H1 (cell line): Measurements from ENCODE around the gene TSPAN3. TPM values are rescaled to one million over a fixed set of nuclear protein-coding genes. Genes with fewer than 3 reads are reported as not detected.

ENCODE experiments used
- CTCF ChIA-PET: fragments of 300-600 bp; sonication (Branson Sonifier 250); formaldehyde crosslinking; loops from one replicate; lab custom pipeline; 2021; ENCODE audit not compliant: partially characterized antibody; lab: Charles Lee
- POLR2A ChIA-PET: fragments of 300-600 bp; sonication (Branson Sonifier 250); formaldehyde crosslinking; loops from one replicate; lab custom pipeline; 2021; ENCODE audit warnings: inconsistent platforms; ENCODE audit not compliant: partially characterized antibody; lab: Charles Lee
- DNase-seq, 2 experiments: peaks; one replicate each; pipeline versions ENCODE4 v3.0.0 to v3.0.0-alpha.2; 2010 to 2022; ENCODE audit warnings: low spot score in 2 of 2, low read depth in 1 of 2, mixed read lengths in 1 of 2
- FAIRE-seq: peaks from 2 replicates; lab custom pipeline; 2011; peaks lifted over from hg19 to GRCh38; lab: Jason Lieb, UNC
- H2AFZ ChIP-seq: 2 replicates; pipeline ENCODE4 v1.8.1; 2012; ENCODE audit warnings: low read length, inconsistent platforms
- H2AK5ac ChIP-seq: 2 replicates; pipeline ENCODE4 v1.6.1; 2013; ENCODE audit warnings: low read depth, low read length
- H2BK120ac ChIP-seq: replicated peaks from 2 replicates; pipeline ENCODE3; 2013; ENCODE audit warnings: low read depth, low read length, inconsistent platforms
- H2BK12ac ChIP-seq: 2 replicates; pipeline ENCODE4 v1.6.1; 2013; ENCODE audit warnings: low read depth, low read length
- H2BK15ac ChIP-seq: 2 replicates; pipeline ENCODE4 v1.6.1; 2013; ENCODE audit warnings: low read length
- H2BK20ac ChIP-seq: 2 replicates; pipeline ENCODE4 v1.6.1; 2013; ENCODE audit warnings: low read length
- H2BK5ac ChIP-seq: 2 replicates; pipeline ENCODE4 v1.6.1; 2013; ENCODE audit warnings: low read depth, low read length
- H3K14ac ChIP-seq: 2 replicates; pipeline ENCODE4 v1.6.1; 2013; ENCODE audit warnings: inconsistent platforms; ENCODE audit not compliant: insufficient read length
- H3K18ac ChIP-seq: 2 replicates; pipeline ENCODE4 v1.6.1; 2013; ENCODE audit warnings: low read length; ENCODE audit errors: extremely low read depth
- H3K23ac ChIP-seq: 2 replicates; pipeline ENCODE4 v1.6.1; 2013; ENCODE audit warnings: inconsistent platforms; ENCODE audit not compliant: insufficient read length
- H3K23me2 ChIP-seq: 2 replicates; pipeline ENCODE4 v1.6.1; 2013; ENCODE audit warnings: low read depth, low read length
- H3K27ac ChIP-seq: 2 replicates; pipeline ENCODE4 v1.6.1; 2011; ENCODE audit warnings: low read depth, low read length, inconsistent platforms
- H3K27me3 ChIP-seq, 4 experiments: replicated peaks in 1 of 4; 1 replicate in 1 of 4; 2 replicates in 3 of 4; pipeline versions ENCODE4 v1.6.1 to v1.8.1; 2011 to 2013; ENCODE audit warnings: low read length in 3 of 4, mild to moderate bottlenecking in 3 of 4, inconsistent platforms in 2 of 4, mixed read lengths in 2 of 4, moderate library complexity in 1 of 4; ENCODE audit not compliant: control insufficient read depth in 3 of 4, insufficient read depth in 3 of 4; ENCODE audit errors: extremely low read depth in 1 of 4
- H3K36me3 ChIP-seq, 4 experiments: 2 replicates each; pipeline versions ENCODE4 v1.6.1 to v1.8.1; 2011 to 2013; ENCODE audit warnings: mild to moderate bottlenecking in 4 of 4, low read length in 3 of 4, moderate library complexity in 2 of 4, control low read depth in 1 of 4, inconsistent platforms in 1 of 4; ENCODE audit not compliant: insufficient read depth in 4 of 4, control insufficient read depth in 2 of 4
- H3K4ac ChIP-seq: replicated peaks from 2 replicates; pipeline ENCODE3; 2013; ENCODE audit warnings: low read length, low read depth, mixed read lengths, inconsistent platforms; ENCODE audit not compliant: insufficient read length
- H3K4me1 ChIP-seq, 4 experiments: replicated peaks in 1 of 4; 1 replicate in 1 of 4; 2 replicates in 3 of 4; pipeline versions ENCODE4 v1.6.1 to v1.8.1; 2011 to 2013; ENCODE audit warnings: low read length in 3 of 4, inconsistent platforms in 2 of 4, mixed read lengths in 1 of 4; ENCODE audit not compliant: insufficient read depth in 4 of 4, control insufficient read depth in 3 of 4
- H3K4me2 ChIP-seq, 2 experiments: 2 replicates each; pipeline versions ENCODE4 v1.6.1 to v1.8.1; 2011 to 2013; ENCODE audit warnings: low read depth in 2 of 2, low read length in 2 of 2, control low read depth in 1 of 2, inconsistent platforms in 1 of 2, mild to moderate bottlenecking in 1 of 2; ENCODE audit not compliant: insufficient read depth in 1 of 2
- H3K4me3 ChIP-seq, 4 experiments: fragments of 200-600, 300-600 bp in 1 of 4; sonication (generic), shearing (Covaris generic), sonication (Bioruptor Twin) in 1 of 4; 2 replicates each; pipeline versions ENCODE4 v1.5.1 to v1.8.1; 2011 to 2016; ENCODE audit warnings: low read length in 4 of 4, low read depth in 3 of 4, control low read depth in 2 of 4, inconsistent platforms in 2 of 4, mild to moderate bottlenecking in 2 of 4, mixed read lengths in 1 of 4, moderate library complexity in 1 of 4; ENCODE audit not compliant: insufficient read depth in 2 of 4; ENCODE audit errors: extremely low read depth in 1 of 4
- H3K56ac ChIP-seq: replicated peaks from 2 replicates; pipeline ENCODE3; 2013; ENCODE audit warnings: low read depth, mild to moderate bottlenecking, mixed read lengths, low read length, inconsistent platforms; ENCODE audit not compliant: insufficient read length
- H3K79me1 ChIP-seq: 2 replicates; pipeline ENCODE4 v1.6.1; 2013; ENCODE audit warnings: low read depth, low read length, control low read depth
- H3K79me2 ChIP-seq, 2 experiments: 2 replicates each; pipeline versions ENCODE4 v1.6.1 to v1.8.1; 2012 to 2013; ENCODE audit warnings: low read length in 2 of 2, mild to moderate bottlenecking in 2 of 2, inconsistent platforms in 1 of 2; ENCODE audit not compliant: insufficient read depth in 2 of 2, control insufficient read depth in 1 of 2
- H3K9ac ChIP-seq, 4 experiments: replicated peaks in 1 of 4; 1 replicate in 1 of 4; 2 replicates in 3 of 4; pipeline versions ENCODE4 v1.6.1 to v1.8.1; 2011 to 2013; ENCODE audit warnings: low read depth in 3 of 4, low read length in 3 of 4, control low read depth in 2 of 4, mild to moderate bottlenecking in 2 of 4, moderate library complexity in 2 of 4, inconsistent platforms in 1 of 4; ENCODE audit errors: extremely low read depth in 1 of 4
- H3K9me3 ChIP-seq, 2 experiments: 2 replicates each; pipeline versions ENCODE4 v1.6.1 to v1.8.1; 2012 to 2013; ENCODE audit warnings: mild to moderate bottlenecking in 2 of 2, moderate library complexity in 2 of 2, control low read depth in 1 of 2, inconsistent platforms in 1 of 2, low read depth in 1 of 2, low read length in 1 of 2, mixed read lengths in 1 of 2; ENCODE audit not compliant: insufficient read depth in 2 of 2
- H4K20me1 ChIP-seq, 2 experiments: replicated peaks in 1 of 2; 2 replicates each; pipeline versions ENCODE3 to v1.8.1; 2011 to 2013; ENCODE audit warnings: inconsistent platforms in 2 of 2, low read length in 2 of 2, mild to moderate bottlenecking in 1 of 2; ENCODE audit not compliant: insufficient read depth in 2 of 2, control insufficient read depth in 1 of 2
- H4K5ac ChIP-seq: 2 replicates; pipeline ENCODE4 v1.6.1; 2013; ENCODE audit warnings: low read length, low read depth, mixed read lengths, inconsistent platforms; ENCODE audit not compliant: insufficient read length
- H4K8ac ChIP-seq: 2 replicates; pipeline ENCODE4 v1.8.0; 2013; ENCODE audit warnings: mild to moderate bottlenecking, moderate library complexity, low read length, inconsistent platforms; ENCODE audit not compliant: insufficient read depth; ENCODE audit errors: extremely low read depth
- H4K91ac ChIP-seq: replicated peaks from 2 replicates; pipeline ENCODE3; 2013; ENCODE audit warnings: low read length, mixed read lengths, inconsistent platforms; ENCODE audit not compliant: insufficient read length
- BACH1 ChIP-seq: IDR thresholded peaks from 2 replicates; pipeline ENCODE4 v1.6.1; 2012; ENCODE audit warnings: low read length, improper control_type of control experiment
- CREB1 ChIP-seq: IDR thresholded peaks from 2 replicates; pipeline ENCODE4 v1.6.1; 2012; ENCODE audit warnings: inconsistent platforms
- HDAC2 ChIP-seq, 2 experiments: fragments of 300-600 bp in 1 of 2; sonication (generic) in 1 of 2; IDR thresholded peaks; 2 replicates each; pipeline ENCODE4 v1.6.1; 2011 to 2012; ENCODE audit warnings: low read depth in 2 of 2, low read length in 2 of 2, mild to moderate bottlenecking in 2 of 2, moderate library complexity in 2 of 2, borderline replicate concordance in 1 of 2, inconsistent platforms in 1 of 2
- HDAC6 ChIP-seq: IDR thresholded peaks from one replicate; pipeline ENCODE4 v1.7.1; 2012; ENCODE audit warnings: low read depth, mild to moderate bottlenecking, inconsistent platforms, low read length, moderate library complexity
- KDM4A ChIP-seq: IDR thresholded peaks from one replicate; pipeline ENCODE4 v1.7.1; 2012; ENCODE audit warnings: low read depth, mild to moderate bottlenecking, moderate library complexity, low read length, inconsistent platforms; ENCODE audit not compliant: severe bottlenecking
- SIN3A ChIP-seq, 2 experiments: IDR thresholded peaks in 1 of 2; conservative IDR thresholded peaks in 1 of 2; 2 replicates each; pipeline ENCODE4 v1.6.1; 2011 to 2012; ENCODE audit warnings: low read length in 2 of 2, improper control_type of control experiment in 1 of 2, low read depth in 1 of 2, mild to moderate bottlenecking in 1 of 2
- TEAD4 ChIP-seq: IDR thresholded peaks from 2 replicates; pipeline ENCODE4 v1.6.1; 2012; ENCODE audit warnings: low read depth, low read length, inconsistent platforms, mixed read lengths
- YY1 ChIP-seq: IDR thresholded peaks from 2 replicates; pipeline ENCODE4 v1.6.1; 2011; ENCODE audit warnings: low read depth, mild to moderate bottlenecking, low read length
- WGBS, 2 experiments: shearing (Covaris generic) in 1 of 2; methylation state at CpG; one replicate each; pipeline versions ENCODE4 v1.1.6 to v1.1.7; 2013 to 2015; ENCODE audit warnings: low lambda C conversion rate in 2 of 2, mixed read lengths in 2 of 2, inconsistent platforms in 1 of 2, low coverage in 1 of 2, missing lambda C conversion rate in 1 of 2; ENCODE audit not compliant: insufficient replicate concordance in 2 of 2, insufficient coverage in 1 of 2, insufficient read length in 1 of 2; ENCODE audit errors: extremely low coverage in 1 of 2, missing lambda C conversion rate in 1 of 2; 5-methylcytosine and 5-hydroxymethylcytosine counted together
- polyA plus RNA-seq, 7 experiments: library from polyadenylated mRNA; depleted of rRNA in 3 of 7; stranded (reverse) in 5 of 7; unstranded in 2 of 7; fragments of >200 nt in 5 of 7; fragments of 200-250 nt in 2 of 7; gene quantifications; 1 replicate in 5 of 7; 2 replicates in 1 of 7; 4 replicates in 1 of 7; pipeline versions ENCODE4 v1.2.1 to v1.2.3, GENCODE V29; 2011 to 2013; ENCODE audit warnings: missing spikeins in 2 of 7, mixed read lengths in 2 of 7
- total RNA-seq: library from RNA; stranded (reverse); fragmentation: NEBNext Ultra II Directional; extraction: Animal tissue kit (Norgen Biotek cat#: 25700); gene quantifications from 2 replicates; pipeline ENCODE4 v1.2.1, GENCODE V29; 2021

The TSPAN3 gene
- total and polyA plus RNA-seq, 2 of the 8 experiments (the other 6 are each of a cell fraction or from before 2014, with no cell fraction given) = 107 to 238 TPM

GRCh38 chr15:77042955-77043920 is 27.7 kb downstream of the TSPAN3 start:
- Histone ChIP-seq H2BK20ac (no peak overlapping the region), H3K9ac (no peak overlapping the region), H3K4me1 (no peaks in the 10 kb centered on the region), H2BK12ac (no peak overlapping the region), H4K91ac (no peak overlapping the region), H3K23me2 (no peaks in the 10 kb centered on the region), H3K36me3 (peaks cover 4 to 36% (median 11%) of the 10 kb centered on the region in 4 experiments), H3K79me1 (no peaks in the 10 kb centered on the region; the same call in 1 of the 2 replicates), H2BK15ac (no peak overlapping the region), H3K27ac (no peak overlapping the region), H3K79me2 (no peaks in the 10 kb centered on the region), H2BK120ac (no peak overlapping the region), H3K18ac (no peak overlapping the region), H3K14ac (no peak overlapping the region), H3K23ac (no peak overlapping the region), H4K8ac (no peak overlapping the region), H3K4ac (no peak overlapping the region), H2AFZ (no peak overlapping the region), H2AK5ac (no peak overlapping the region), H3K27me3 (no peaks in the 10 kb centered on the region), H3K9me3 (peaks cover 0 to 4% of the 10 kb centered on the region in 2 experiments; a peak in 1 of 4 replicates), H3K56ac (no peak overlapping the region), H3K4me3 (no peak overlapping the region), H3K4me2 (no peak overlapping the region), H4K20me1 (peaks cover 0 to 4% of the 10 kb centered on the region in 2 experiments), H4K5ac (no peak overlapping the region), H2BK5ac (no peak overlapping the region)
- FAIRE-seq = no peak
- WGBS, 2 experiments = 89% methylated on average over 20 of the region's 20 CpGs; no CpG with 5 or more reads in 1 of the 2 experiments
- DNase-seq = no peak
- ChIA-PET POLR2A (interaction anchor here (1.5 to 1.8 kb wide), 2 partner anchors 9 to 28 kb away, joined by 3 read pairs; partner anchors contain the start of gene TSPAN3), CTCF (interaction anchor here (3.7 to 3.8 kb wide), 2 partner anchors 8 to 19 kb away, joined by 18 to 52 read pairs; no protein-coding TSS in a partner anchor)
- no peak for TF ChIP-seq YY1
- no peak for TF ChIP-seq TEAD4
- TF ChIP-seq SIN3A (conservative IDR thresholded peaks at IDR 0.05 in 1 of 2, IDR thresholded peaks at IDR 0.05 in 1 of 2; ENCODE audit: low read depth in 1 of 2, low read length in 2 of 2) = no peak
- TF ChIP-seq HDAC6 = no peak
- TF ChIP-seq HDAC2 (IDR thresholded peaks at IDR 0.05; ENCODE audit: borderline replicate concordance in 1 of 2, low read depth in 2 of 2, low read length in 2 of 2) = no peak
- TF ChIP-seq BACH1 = no peak
- no peak for TF ChIP-seq CREB1
- no peak for TF ChIP-seq KDM4A
